SH-SY5Y (cell line): ENCODE results near the gene ABCD1.

Experiments
- GATA2 ChIP-seq: IDR thresholded peaks from 2 replicates; pipeline ENCODE4 v1.6.1; 2011; ENCODE audit warnings: mild to moderate bottlenecking, low read depth, low read length
- GATA3 ChIP-seq: IDR thresholded peaks from 2 replicates; pipeline ENCODE4 v1.6.1; 2011; ENCODE audit warnings: low read depth, mild to moderate bottlenecking, low read length, moderate library complexity

GRCh38 chrX:153735274-153735673 is 10.6 kb downstream of the ABCD1 start:
- TF ChIP-seq GATA3 (no peak), GATA2 (no peak)
